B cell (primary cell): ENCODE results near the gene CAV2. TPM values are rescaled to one million over a fixed set of nuclear protein-coding genes. Genes with fewer than 3 reads are reported as not detected.

ENCODE experiments used
- ATAC-seq: fragments of 200-7000 bp; cut with Tn5 transposase; one replicate; pipeline ENCODE4 v1.10.0; 2021; ENCODE audit warnings: low read depth, mild to moderate bottlenecking, moderate number of reproducible peaks, moderate library complexity
- CTCF ChIA-PET: fragments of 350-600 bp; sonication (Branson Sonifier 250); formaldehyde crosslinking; loops from one replicate; lab custom pipeline; 2021; ENCODE audit warnings: antibody characterized with exemption, inconsistent platforms; lab: Charles Lee
- POLR2A ChIA-PET: fragments of 350-600 bp; sonication (Branson Sonifier 250); formaldehyde crosslinking; loops from one replicate; lab custom pipeline; 2021; ENCODE audit warnings: antibody characterized with exemption; lab: Charles Lee
- DNase-seq: peaks from one replicate; pipeline ENCODE4 v3.0.0; 2013
- H2AFZ ChIP-seq: 2 replicates; pipeline ENCODE4 v1.6.1; 2012; ENCODE audit warnings: mild to moderate bottlenecking, low read depth, low read length; ENCODE audit not compliant: insufficient read depth, poor library complexity, severe bottlenecking
- H3K27ac ChIP-seq, 2 donors: 1 replicate in 1 of 2; 2 replicates in 1 of 2; pipeline ENCODE4 v1.5.1; 2012 to 2013; ENCODE audit warnings: low read length in 2 of 2, mild to moderate bottlenecking in 2 of 2, moderate library complexity in 1 of 2
- H3K27me3 ChIP-seq, 4 experiments: fragments of 200-600 bp in 1 of 4; sonication (generic) in 1 of 4; replicated peaks in 1 of 4; 1 replicate in 2 of 4; 2 replicates in 2 of 4; pipeline versions ENCODE4 v1.6.1 to v1.7.0; 2013 to 2016; ENCODE audit warnings: low read length in 3 of 4, mild to moderate bottlenecking in 2 of 4, mixed read lengths in 1 of 4, moderate library complexity in 1 of 4; ENCODE audit not compliant: insufficient read depth in 4 of 4, control insufficient read depth in 3 of 4; ENCODE audit errors: control extremely low read depth in 1 of 4
- H3K36me3 ChIP-seq, 2 experiments: replicated peaks in 1 of 2; 1 replicate in 1 of 2; 2 replicates in 1 of 2; pipeline versions ENCODE4 v1.6.1 to v1.7.1; 2013; ENCODE audit warnings: low read length in 1 of 2; ENCODE audit not compliant: insufficient read depth in 2 of 2, control insufficient read depth in 1 of 2; ENCODE audit errors: control extremely low read depth in 1 of 2, extremely low read depth in 1 of 2
- H3K4me1 ChIP-seq, 2 donors: fragments of 200-600 bp in 1 of 2; sonication (generic) in 1 of 2; 1 replicate in 1 of 2; 2 replicates in 1 of 2; pipeline versions ENCODE4 v1.5.1 to v1.6.1; 2013 to 2017; ENCODE audit warnings: low read length in 2 of 2; ENCODE audit not compliant: control insufficient read depth in 2 of 2, insufficient read depth in 2 of 2
- H3K4me2 ChIP-seq: replicated peaks from 2 replicates; pipeline ENCODE3; 2012; ENCODE audit warnings: mild to moderate bottlenecking, low read depth, low read length; ENCODE audit not compliant: poor library complexity, severe bottlenecking
- H3K4me3 ChIP-seq, 5 experiments: fragments of 200-600 bp in 1 of 5; sonication (generic) in 1 of 5; 1 replicate in 3 of 5; 2 replicates in 2 of 5; pipeline versions ENCODE4 v1.5.1 to v1.7.0; 2011 to 2016; ENCODE audit warnings: low read length in 4 of 5, mild to moderate bottlenecking in 4 of 5, low read depth in 2 of 5, control low read depth in 1 of 5, moderate library complexity in 1 of 5; ENCODE audit not compliant: insufficient read depth in 1 of 5; ENCODE audit errors: control extremely low read depth in 1 of 5, extremely low read depth in 1 of 5
- H3K79me2 ChIP-seq: fragments of 200-600 bp; sonication (generic); one replicate; pipeline ENCODE4 v1.6.0; 2016; ENCODE audit warnings: low read length; ENCODE audit not compliant: control insufficient read depth, insufficient read depth
- H3K9ac ChIP-seq: fragments of 200-600 bp; sonication (generic); 2 replicates; pipeline ENCODE4 v1.6.1; 2017; ENCODE audit warnings: mild to moderate bottlenecking, low read length, moderate library complexity
- H3K9me3 ChIP-seq, 3 donors: one replicate each; pipeline versions ENCODE4 v1.6.1 to v1.7.1; 2013; ENCODE audit warnings: low read length in 2 of 3; ENCODE audit not compliant: control insufficient read depth in 2 of 3, insufficient read depth in 1 of 3; ENCODE audit errors: control extremely low read depth in 1 of 3
- H4K20me1 ChIP-seq: 2 replicates; pipeline ENCODE4 v1.6.0; 2012; ENCODE audit warnings: mild to moderate bottlenecking, low read length; ENCODE audit not compliant: insufficient read depth, control insufficient read depth, poor library complexity, severe bottlenecking
- H3K27ac Mint-ChIP-seq: one replicate; pipeline ENCODE4 v1.8.0; 2021; ENCODE audit warnings: mixed read lengths
- H3K27me3 Mint-ChIP-seq: one replicate; pipeline ENCODE4 v1.8.0; 2021; ENCODE audit warnings: mixed read lengths
- H3K4me1 Mint-ChIP-seq: one replicate; pipeline ENCODE4 v1.8.0; 2021; ENCODE audit warnings: mixed read lengths
- H3K4me3 Mint-ChIP-seq: one replicate; pipeline ENCODE4 v1.8.0; 2021; ENCODE audit warnings: mixed read lengths
- H3K9me3 Mint-ChIP-seq: one replicate; pipeline ENCODE4 v1.8.0; 2022; ENCODE audit warnings: mixed read lengths; ENCODE audit not compliant: insufficient read depth
- CTCF ChIP-seq: fragments of 200-600 bp; IDR thresholded peaks from one replicate; pipeline ENCODE4 v1.8.0; 2022; ENCODE audit warnings: antibody characterized with exemption, mild to moderate bottlenecking
- EZH2 ChIP-seq: IDR thresholded peaks from 2 replicates; pipeline ENCODE4 v1.6.1; 2012; ENCODE audit warnings: borderline replicate concordance, low read depth, mild to moderate bottlenecking, moderate library complexity, low read length; ENCODE audit not compliant: insufficient read depth, poor library complexity, severe bottlenecking
- WGBS: methylation state at CpG from one replicate; pipeline ENCODE4 v1.1.5; 2013; ENCODE audit warnings: missing lambda C conversion rate; ENCODE audit not compliant: insufficient coverage; 5-methylcytosine and 5-hydroxymethylcytosine counted together
- intact Hi-C: fragments of 100-400 bp; cut with micrococcal nuclease; formaldehyde crosslinking; loops from one replicate; pipeline ENCODE4 v1.10.0; 2022
- polyA plus RNA-seq: library from polyadenylated mRNA; depleted of rRNA; stranded (reverse); fragments of >200 nt; gene quantifications from 2 replicates; pipeline ENCODE4 v1.2.3, GENCODE V29; 2012
- total RNA-seq, 2 donors: library from RNA; stranded (reverse); fragments of 120-200 nt in 1 of 2; gene quantifications; 1 replicate in 1 of 2; 2 replicates in 1 of 2; pipeline versions ENCODE4 v1.2.3 to v1.2.4, GENCODE V29; 2013 to 2022

Gene CAV2
- total and polyA plus RNA-seq, 2 donors (not counting 1 experiment from before 2014, with no cell fraction given): not detected

DNA sequence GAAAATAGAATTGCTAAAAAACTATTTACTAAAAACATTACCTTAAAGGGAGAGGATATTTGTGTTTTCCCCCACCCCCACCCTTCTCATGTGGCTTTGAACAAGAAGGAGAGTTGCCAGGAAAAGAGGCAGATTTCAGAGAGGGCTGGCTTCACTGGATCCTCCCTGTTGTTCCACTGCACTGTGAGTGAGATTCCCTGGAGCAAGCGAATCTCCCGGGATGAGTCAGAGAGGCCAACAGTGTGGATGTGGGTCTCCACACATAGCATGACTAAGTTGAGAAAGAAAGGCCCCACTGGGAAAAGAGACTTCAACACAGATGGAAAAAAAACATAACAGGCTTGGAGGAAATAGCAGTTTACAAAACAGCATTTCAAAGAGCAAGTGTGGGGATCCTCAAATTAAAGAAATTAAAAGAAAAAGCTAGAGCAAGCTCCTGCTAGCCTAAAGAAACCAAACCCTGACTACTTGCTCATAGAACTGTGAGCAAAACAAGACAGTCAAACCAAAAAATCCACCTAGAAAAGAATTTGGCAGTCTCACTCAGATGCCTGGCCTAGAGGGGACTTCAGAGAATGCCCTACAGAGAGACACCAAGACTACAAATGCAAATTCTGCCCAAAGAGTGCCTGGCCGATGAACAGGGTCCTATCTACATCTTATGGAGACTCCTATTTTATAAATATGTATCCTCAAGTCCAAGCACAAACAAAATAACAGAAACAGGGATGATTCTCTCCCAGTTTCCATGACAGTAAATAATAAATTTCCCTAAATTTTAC lies 28.7 kb downstream of the CAV2 start:
- no peaks in the 10 kb centered on the region for H3K9me3 ChIP-seq
- ChIA-PET CTCF (interaction anchor here (1.2 to 3.8 kb wide), 2 partner anchors 9 to 63 kb away, joined by 4 to 29 read pairs; no protein-coding TSS in a partner anchor), POLR2A (no interaction called here)
- Mint-ChIP-seq H3K4me3 (no peak overlapping the region), H3K27ac (no peak overlapping the region), H3K9me3 (no peaks in the 10 kb centered on the region), H3K4me1 (peaks cover 26% of the 10 kb centered on the region), H3K27me3 (peaks cover 34% of the 10 kb centered on the region)
- no peak for DNase-seq
- H3K4me1 ChIP-seq: peaks cover 12 to 27% of the 10 kb centered on the region in 2 donors
- H3K9ac ChIP-seq: no peak overlapping the region
- no peak overlapping the region for H3K4me3 ChIP-seq
- WGBS: 100% methylated on average over 2 of the region's 3 CpGs
- no peak for ATAC-seq
- no peak overlapping the region for H2AFZ ChIP-seq
- no peak overlapping the region for H3K27ac ChIP-seq
- H3K79me2 ChIP-seq: no peaks in the 10 kb centered on the region
- no peaks in the 10 kb centered on the region for H3K36me3 ChIP-seq
- intact Hi-C loops: loop anchor here (5.0 to 10.0 kb wide), 2 partner anchors 34 to 427 kb away; partner anchors contain the start of gene ST7
- TF ChIP-seq EZH2 (no peak), CTCF (no peak)
- H3K27me3 ChIP-seq: peaks cover 0 to 41% (median 26%) of the 10 kb centered on the region in 4 experiments
- no peaks in the 10 kb centered on the region for H4K20me1 ChIP-seq
- no peak overlapping the region for H3K4me2 ChIP-seq

DNA sequence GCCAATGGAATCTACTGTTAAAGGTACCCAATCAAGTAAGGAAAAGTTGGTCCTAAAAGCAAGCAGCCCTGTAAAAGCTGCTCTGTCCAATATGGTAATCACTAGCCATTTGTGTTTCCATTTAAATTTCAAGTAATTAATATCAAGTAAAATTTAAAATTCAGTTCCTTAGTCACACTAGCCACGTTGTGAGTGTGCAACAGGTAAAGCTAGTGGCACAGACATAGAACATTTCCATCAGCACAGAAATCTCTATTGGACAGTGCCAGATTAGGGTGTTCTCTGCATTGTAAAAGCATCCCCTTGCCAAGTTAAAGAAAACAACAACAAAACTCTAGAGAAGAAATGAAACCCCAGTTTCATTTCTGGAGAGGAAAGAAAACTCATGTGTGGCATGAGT lies 29.7 kb downstream of the CAV2 start:
- Mint-ChIP-seq H3K27ac (no peak overlapping the region), H3K9me3 (no peaks in the 10 kb centered on the region), H3K4me1 (peaks cover 24% of the 10 kb centered on the region), H3K27me3 (peaks cover 25% of the 10 kb centered on the region), H3K4me3 (no peak overlapping the region)
- H3K36me3 ChIP-seq: no peaks in the 10 kb centered on the region
- intact Hi-C loops: loop anchor here (5.0 to 10.0 kb wide), 2 partner anchors 33 to 426 kb away; partner anchors contain the start of gene ST7
- H3K27me3 ChIP-seq: peaks cover 0 to 31% (median 19%) of the 10 kb centered on the region in 4 experiments
- H3K4me2 ChIP-seq: no peak overlapping the region
- ATAC-seq (no peak), DNase-seq (no peak)
- H3K9me3 ChIP-seq: no peaks in the 10 kb centered on the region
- ChIA-PET CTCF (interaction anchor here (1.2 kb wide), 2 partner anchors 10 to 270 kb away, joined by 4 to 5 read pairs; no protein-coding TSS in a partner anchor), POLR2A (no interaction called here)
- H4K20me1 ChIP-seq: no peaks in the 10 kb centered on the region
- TF ChIP-seq CTCF (no peak), EZH2 (no peak)
- no peak overlapping the region for H2AFZ ChIP-seq
- H3K9ac ChIP-seq: no peak overlapping the region
- H3K4me1 ChIP-seq: peaks cover 12 to 26% of the 10 kb centered on the region in 2 donors
- H3K27ac ChIP-seq: no peak overlapping the region
- no peak overlapping the region for H3K4me3 ChIP-seq
- no peaks in the 10 kb centered on the region for H3K79me2 ChIP-seq
- no CpG with 5 or more reads among the region's 1 CpG for WGBS
